Activated CD4-positive, alpha-beta T cell treated with anti-CD3 and anti-CD28 coated beads for 36 hours (primary cell): ENCODE measurements around the gene DIS3. TPM values are rescaled to one million over a fixed set of nuclear protein-coding genes. Genes with fewer than 3 reads are reported as not detected.
A peak's percentile ranks its signal among the peaks of the same experiment; 100 is the strongest.
"Not testable (repeated sequence)": the region's sequence is repeated elsewhere in the genome, so short reads cannot be mapped to it uniquely, and the experiment has no call there.

Experiments
- ATAC-seq: fragments of 200-7000 bp; cut with Tn5 transposase; one replicate; pipeline ENCODE4 v1.10.0; 2021; ENCODE audit warnings: mild to moderate bottlenecking, moderate library complexity
- CTCF ChIA-PET: fragments of 350-600 bp; sonication (Branson Sonifier 250); formaldehyde crosslinking; loops from one replicate; lab custom pipeline; 2021; ENCODE audit warnings: antibody characterized with exemption; lab: Charles Lee
- POLR2A ChIA-PET: fragments of 350-600 bp; sonication (Branson Sonifier 250); formaldehyde crosslinking; loops from one replicate; lab custom pipeline; 2021; ENCODE audit warnings: antibody characterized with exemption, inconsistent platforms; lab: Charles Lee
- DNase-seq: peaks from one replicate; pipeline ENCODE4 v3.0.0-alpha.2; 2020
- H3K27ac Mint-ChIP-seq: one replicate; pipeline ENCODE4 v1.8.0; 2021; ENCODE audit warnings: mixed read lengths
- H3K27me3 Mint-ChIP-seq: one replicate; pipeline ENCODE4 v1.8.0; 2021; ENCODE audit warnings: mixed read lengths
- H3K36me3 Mint-ChIP-seq: one replicate; pipeline ENCODE4 v1.8.0; 2021; ENCODE audit warnings: low read depth, mixed read lengths
- H3K4me1 Mint-ChIP-seq: one replicate; pipeline ENCODE4 v1.8.0; 2021; ENCODE audit warnings: mixed read lengths
- H3K4me3 Mint-ChIP-seq: one replicate; pipeline ENCODE4 v1.8.0; 2021; ENCODE audit warnings: mild to moderate bottlenecking, moderate library complexity, mixed read lengths
- H3K9me3 Mint-ChIP-seq: one replicate; pipeline ENCODE4 v1.8.0; 2021; ENCODE audit warnings: low read depth, mixed read lengths
- intact Hi-C, 2 experiments: fragments of 100-400 bp; cut with DNase I in 1 of 2; cut with micrococcal nuclease in 1 of 2; formaldehyde crosslinking; loops; one replicate each; pipeline versions ENCODE4 v1.14.2 to v1.15.1; 2022 to 2024; cut with DNase I, micrococcal nuclease
- total RNA-seq, 2 experiments: library from RNA; stranded (reverse); gene quantifications; one replicate each; pipeline ENCODE4 v1.2.3, GENCODE V29; 2021

Gene DIS3
- total RNA-seq, 2 experiments from 2014 or later, result 55.0 to 63.5 TPM

- Mint-ChIP-seq H3K27me3 (no peaks in the 10 kb centered on the region), H3K4me1 (peaks cover 9% of the 10 kb centered on the region), H3K9me3 (peaks cover 8% of the 10 kb centered on the region), H3K4me3 (no peak overlapping the region), H3K27ac (no peak overlapping the region), H3K36me3 (peaks cover 40% of the 10 kb centered on the region)
- ATAC-seq (no peak), DNase-seq (no peak)
- POLR2A ChIA-PET, result no interaction called here
- intact Hi-C loops, result no loop called here
- CTCF ChIA-PET, result no interaction called here
These were observed 10.9 kb upstream of the DIS3 start for GRCh38 chr13:72792640-72793039.

GRCh38 chr13:72788831-72789230 lies 7.1 kb upstream of the DIS3 start:
- Mint-ChIP-seq H3K9me3 (peaks cover 4% of the 10 kb centered on the region), H3K4me3 (no peak overlapping the region), H3K36me3 (peaks cover 41% of the 10 kb centered on the region), H3K4me1 (peaks cover 27% of the 10 kb centered on the region), H3K27me3 (no peaks in the 10 kb centered on the region), H3K27ac (no peak overlapping the region)
- ChIA-PET POLR2A (no interaction called here), CTCF (interaction anchor here (0.6 kb wide), 1 partner anchor 45 kb away, joined by 3 read pairs; no protein-coding TSS in a partner anchor)
- DNase-seq (no peak), ATAC-seq (no peak)
- intact Hi-C loops, result loop anchor here in 1 of 2 experiments (10.0 kb wide), 1 partner anchor 926 kb away; no protein-coding TSS in a partner anchor

GRCh38 chr13:72784679-72785078 lies 3.0 kb upstream of the DIS3 start:
- intact Hi-C loops, result loop anchor here in 1 of 2 experiments (10.0 kb wide), 1 partner anchor 930 kb away; no protein-coding TSS in a partner anchor
- ATAC-seq, CTCF ChIA-PET, DNase-seq, H3K27me3 Mint-ChIP-seq, H3K9me3 Mint-ChIP-seq, H3K4me3 Mint-ChIP-seq, H3K27ac Mint-ChIP-seq: not testable (repeated sequence)
- Mint-ChIP-seq H3K36me3 (peaks cover 37% of the 10 kb centered on the region), H3K4me1 (peaks cover 44% of the 10 kb centered on the region)
- POLR2A ChIA-PET, result interaction anchor here (0.7 kb wide), 1 partner anchor 1038 kb away, joined by 3 read pairs; no protein-coding TSS in a partner anchor

GRCh38 chr13:72782717-72783116 lies 1.0 kb upstream of the DIS3 start:
- H3K9me3 Mint-ChIP-seq, result no peaks in the 10 kb centered on the region
- no peaks in the 10 kb centered on the region for H3K27me3 Mint-ChIP-seq
- ATAC-seq (no peak), DNase-seq (peak; percentile 12)
- CTCF ChIA-PET, result interaction anchor here (0.6 kb wide), 1 partner anchor 1171 kb away, joined by 3 read pairs; no protein-coding TSS in a partner anchor
- H3K4me1 Mint-ChIP-seq, result peaks cover 52% of the 10 kb centered on the region
- H3K36me3 Mint-ChIP-seq, result peaks cover 44% of the 10 kb centered on the region
- H3K27ac Mint-ChIP-seq, result peak overlapping the region; percentile 97
- POLR2A ChIA-PET, result no interaction called here
- intact Hi-C loops, result loop anchor here in 1 of 2 experiments (2.0 to 10.0 kb wide), 2 partner anchors 932 to 1352 kb away; partner anchors contain the start of gene KLF12
- peak overlapping the region; percentile 94 for H3K4me3 Mint-ChIP-seq

GRCh38 chr13:72774019-72774418 lies 7.7 kb downstream of the DIS3 start:
- ATAC-seq (no peak), DNase-seq (no peak)
- Mint-ChIP-seq H3K27ac (no peak overlapping the region), H3K27me3 (no peaks in the 10 kb centered on the region), H3K4me3 (no peak overlapping the region), H3K9me3 (no peaks in the 10 kb centered on the region), H3K4me1 (peaks cover 16% of the 10 kb centered on the region), H3K36me3 (peaks cover 58% of the 10 kb centered on the region)
- intact Hi-C loops, result no loop called here
- ChIA-PET CTCF (no interaction called here), POLR2A (no interaction called here)

GRCh38 chr13:72763411-72763810 lies 18.3 kb downstream of the DIS3 start:
- intact Hi-C loops, result loop anchor here in 1 of 2 experiments (2.0 kb wide), 1 partner anchor 13 kb away; no protein-coding TSS in a partner anchor
- peaks cover 57% of the 10 kb centered on the region for H3K36me3 Mint-ChIP-seq
- H3K27ac Mint-ChIP-seq, result no peak overlapping the region
- ATAC-seq (no peak), DNase-seq (no peak)
- ChIA-PET CTCF (no interaction called here), POLR2A (no interaction called here)
- no peaks in the 10 kb centered on the region for H3K27me3 Mint-ChIP-seq
- H3K4me3 Mint-ChIP-seq, result no peak overlapping the region
- no peaks in the 10 kb centered on the region for H3K9me3 Mint-ChIP-seq
- H3K4me1 Mint-ChIP-seq, result no peaks in the 10 kb centered on the region

- ATAC-seq, result no peak
- intact Hi-C loops, result no loop called here
- peaks cover 47% of the 10 kb centered on the region for H3K36me3 Mint-ChIP-seq
These were observed 21.5 kb downstream of the DIS3 start for GRCh38 chr13:72760189-72760588.

GRCh38 chr13:72757792-72758535 lies 23.7 kb downstream of the DIS3 start:
- intact Hi-C loops, result no loop called here
- Mint-ChIP-seq H3K27ac (no peak overlapping the region), H3K36me3 (peaks cover 40% of the 10 kb centered on the region), H3K4me3 (no peak overlapping the region), H3K9me3 (no peaks in the 10 kb centered on the region), H3K4me1 (no peaks in the 10 kb centered on the region), H3K27me3 (no peaks in the 10 kb centered on the region)
- DNase-seq (no peak), ATAC-seq (peak; percentile 71)
- CTCF ChIA-PET, result no interaction called here
- POLR2A ChIA-PET, result no interaction called here

More at GRCh38 chr13:72760189-72760588, 21.5 kb downstream of the DIS3 start:
- Mint-ChIP-seq H3K4me1 (no peaks in the 10 kb centered on the region), H3K4me3 (no peak overlapping the region), H3K9me3 (no peaks in the 10 kb centered on the region), H3K27ac (no peak overlapping the region), H3K27me3 (no peaks in the 10 kb centered on the region)
- POLR2A ChIA-PET, result no interaction called here
- no peak for DNase-seq
- CTCF ChIA-PET, result interaction anchor here (1.1 to 1.6 kb wide), 2 partner anchors 17 to 21 kb away, joined by 3 to 4 read pairs; no protein-coding TSS in a partner anchor

- Mint-ChIP-seq H3K9me3 (no peaks in the 10 kb centered on the region), H3K4me3 (no peak overlapping the region), H3K36me3 (peaks cover 54% of the 10 kb centered on the region), H3K4me1 (peaks cover 7% of the 10 kb centered on the region), H3K27me3 (no peaks in the 10 kb centered on the region), H3K27ac (no peak overlapping the region)
- ATAC-seq (no peak), DNase-seq (no peak)
- intact Hi-C loops, result no loop called here
- POLR2A ChIA-PET, result interaction anchor here (0.7 kb wide), 1 partner anchor 291 kb away, joined by 5 read pairs; no protein-coding TSS in a partner anchor
- CTCF ChIA-PET, result no interaction called here
These were observed 27.6 kb downstream of the DIS3 start for GRCh38 chr13:72754111-72754510.

GRCh38 chr13:72751220-72751619 lies 30.5 kb downstream of the DIS3 start:
- CTCF ChIA-PET, result interaction anchor here (1.0 kb wide), 1 partner anchor 16 kb away, joined by 3 read pairs; no protein-coding TSS in a partner anchor
- POLR2A ChIA-PET, result no interaction called here
- no peaks in the 10 kb centered on the region for H3K9me3 Mint-ChIP-seq
- no peaks in the 10 kb centered on the region for H3K27me3 Mint-ChIP-seq
- H3K4me1 Mint-ChIP-seq, result peaks cover 18% of the 10 kb centered on the region
- ATAC-seq, result no peak
- intact Hi-C loops, result no loop called here
- DNase-seq, result no peak
- H3K4me3 Mint-ChIP-seq, result no peak overlapping the region
- H3K27ac Mint-ChIP-seq, result no peak overlapping the region
- H3K36me3 Mint-ChIP-seq, result peaks cover 63% of the 10 kb centered on the region

GRCh38 chr13:72745260-72745659 lies 36.4 kb downstream of the DIS3 start:
- H3K27me3 Mint-ChIP-seq, result no peaks in the 10 kb centered on the region
- DNase-seq (no peak), ATAC-seq (peak; percentile 73)
- intact Hi-C loops, result no loop called here
- H3K4me3 Mint-ChIP-seq, result no peak overlapping the region
- POLR2A ChIA-PET, result no interaction called here
- H3K9me3 Mint-ChIP-seq, result no peaks in the 10 kb centered on the region
- CTCF ChIA-PET, result interaction anchor here (0.7 to 1.6 kb wide), 2 partner anchors 10 to 15 kb away, joined by 3 to 4 read pairs; no protein-coding TSS in a partner anchor
- no peak overlapping the region for H3K27ac Mint-ChIP-seq
- peaks cover 29% of the 10 kb centered on the region for H3K4me1 Mint-ChIP-seq
- peaks cover 45% of the 10 kb centered on the region for H3K36me3 Mint-ChIP-seq
